ENCODE data around the gene ALCAM.

ALCAM gene

DNA sequence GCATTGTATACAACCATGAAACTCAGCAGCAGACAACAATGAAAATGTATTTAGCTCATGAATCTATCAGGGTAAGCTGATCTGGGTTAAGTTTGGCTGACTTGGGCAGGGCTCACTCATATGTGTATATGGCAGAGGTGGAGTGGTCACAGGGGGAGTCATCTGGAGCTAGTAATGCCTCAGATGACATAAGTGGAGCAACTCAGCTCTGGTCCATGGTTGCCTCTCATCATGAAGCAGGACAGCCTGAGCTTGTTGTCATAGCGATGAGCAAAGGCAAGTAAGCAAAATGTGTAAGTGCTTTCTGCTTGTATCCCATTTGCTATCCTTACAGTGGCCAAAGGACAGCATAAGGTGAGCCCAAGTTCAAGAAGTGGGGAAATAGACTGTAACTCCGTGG, 64.5 kb downstream of the ALCAM start:
- DNase-seq, result no peak

DNA sequence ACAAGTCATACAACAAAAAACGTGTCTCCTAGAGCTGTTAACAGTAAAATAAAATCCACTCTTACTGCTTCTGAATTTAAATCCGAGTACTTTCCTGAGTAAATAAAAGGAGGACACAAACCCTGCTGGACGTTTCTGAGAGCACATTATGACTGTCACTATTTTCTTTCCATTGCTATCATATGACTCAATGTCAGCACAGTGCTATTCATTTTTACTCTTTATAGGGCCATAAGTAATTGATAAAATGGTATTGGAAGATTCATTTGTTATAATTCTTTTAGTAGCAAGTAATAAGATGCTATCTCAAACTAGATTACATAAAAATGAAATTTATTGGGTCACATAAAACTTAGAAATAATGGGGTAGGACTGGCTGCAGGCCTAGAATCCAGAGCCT, 68.6 kb downstream of the ALCAM start:
- DNase-seq, result no peak

DNA sequence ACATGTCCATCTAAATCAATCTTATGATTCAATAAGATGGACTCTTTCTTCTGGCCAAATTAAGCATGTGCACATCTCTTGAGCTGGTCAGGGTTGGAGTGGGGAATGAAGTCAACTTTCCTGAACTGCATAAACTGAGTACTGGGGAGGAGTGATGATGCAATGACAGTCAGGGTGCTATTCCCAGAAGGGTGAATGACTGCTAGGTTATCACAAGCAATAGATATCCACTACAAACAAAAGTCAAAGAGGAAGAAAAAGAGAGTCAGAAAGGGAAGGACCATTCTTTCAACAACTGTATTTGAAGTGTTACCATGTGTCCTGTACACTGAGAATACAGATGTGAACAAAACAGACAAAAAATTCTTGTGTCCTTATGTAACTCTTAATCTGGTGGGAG, 70.0 kb downstream of the ALCAM start:
- no peak for DNase-seq

DNA sequence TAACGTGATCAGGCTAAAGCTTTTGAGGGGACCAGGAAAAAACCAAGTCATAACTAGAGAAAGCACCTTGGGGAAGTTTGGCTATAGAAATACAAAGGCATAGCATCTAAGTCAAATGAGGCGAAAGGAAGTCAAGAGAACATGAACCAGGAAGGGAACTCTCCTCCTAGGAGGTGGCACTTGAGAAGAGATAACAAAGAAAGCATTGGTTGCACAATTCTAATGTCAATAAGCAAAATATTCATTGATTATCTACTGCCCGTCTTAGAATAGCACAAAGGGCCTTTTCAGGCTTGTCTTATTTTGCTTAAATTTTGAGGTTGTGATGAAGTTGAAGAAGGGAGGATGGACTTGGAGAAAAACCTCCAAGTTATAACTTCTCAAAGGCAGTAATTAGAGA, 73.4 kb downstream of the ALCAM start:
- DNase-seq, result no peak

DNA sequence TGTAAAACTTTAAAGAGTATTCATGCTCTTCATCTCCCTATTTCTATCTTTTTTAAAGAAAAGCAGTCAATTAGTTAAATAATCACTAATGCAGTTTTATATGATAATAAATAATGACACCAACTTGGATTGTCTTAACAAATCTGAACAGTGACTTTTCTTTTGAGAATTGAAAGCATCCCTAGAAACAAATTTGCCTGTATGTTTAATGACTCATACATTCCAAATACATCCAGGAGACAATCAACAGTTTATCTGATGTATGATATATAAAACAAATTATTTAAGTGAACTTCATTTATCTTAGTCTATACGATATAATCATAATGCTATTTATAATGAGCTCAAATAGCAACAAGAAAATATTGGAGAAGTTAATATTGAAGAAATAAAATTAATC, 78.0 kb downstream of the ALCAM start:
- no peak for DNase-seq

DNA sequence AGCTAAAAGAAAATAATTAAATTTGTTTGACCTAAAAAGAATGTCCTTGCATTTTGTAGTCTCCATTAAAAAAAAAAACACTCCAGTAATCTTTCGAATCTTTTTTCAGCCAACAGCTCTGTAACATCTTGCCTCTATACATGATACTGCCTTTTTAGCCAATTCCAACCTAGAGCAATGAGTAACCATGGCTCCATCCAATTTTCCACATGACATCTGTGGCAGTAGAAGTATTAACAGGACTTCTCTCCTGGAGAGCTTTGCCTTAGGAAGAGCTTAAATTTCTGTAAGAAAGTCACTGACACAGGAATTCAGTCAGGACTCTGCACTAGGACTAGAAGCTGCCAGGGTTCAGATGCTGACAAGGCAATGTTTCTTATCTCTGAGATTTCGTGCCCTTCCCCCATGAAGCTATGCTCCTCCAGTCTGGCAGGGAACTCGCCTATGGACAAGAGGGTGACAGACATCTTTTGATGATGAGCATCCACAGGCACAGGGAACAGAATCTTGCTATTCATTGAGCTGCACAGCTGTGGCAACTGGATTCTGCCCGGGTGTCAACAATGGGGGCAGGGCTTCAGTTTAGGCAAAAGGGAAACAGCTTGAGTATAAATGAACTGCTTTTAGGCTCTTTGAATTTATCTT, 81.8 kb downstream of the ALCAM start:
- no peak for DNase-seq

DNA sequence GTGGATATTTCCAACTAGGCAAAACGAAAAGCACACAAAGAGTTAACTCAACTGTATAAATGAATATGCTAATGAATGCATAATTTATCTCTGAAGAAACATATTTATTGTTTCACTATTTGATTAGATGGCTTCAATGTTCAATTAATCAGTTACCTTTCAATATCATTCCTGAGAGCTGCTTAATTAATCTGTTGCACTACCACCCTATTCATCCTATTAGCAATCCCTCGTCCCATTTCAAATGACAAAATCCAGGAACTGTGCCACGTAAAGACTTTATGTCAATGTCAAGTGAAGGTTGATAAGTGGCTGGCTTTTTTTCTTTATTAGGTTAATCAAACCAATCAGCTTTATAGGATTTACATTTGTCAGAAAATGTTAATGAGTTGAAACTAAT, 82.7 kb downstream of the ALCAM start:
- DNase-seq, result no peak

DNA sequence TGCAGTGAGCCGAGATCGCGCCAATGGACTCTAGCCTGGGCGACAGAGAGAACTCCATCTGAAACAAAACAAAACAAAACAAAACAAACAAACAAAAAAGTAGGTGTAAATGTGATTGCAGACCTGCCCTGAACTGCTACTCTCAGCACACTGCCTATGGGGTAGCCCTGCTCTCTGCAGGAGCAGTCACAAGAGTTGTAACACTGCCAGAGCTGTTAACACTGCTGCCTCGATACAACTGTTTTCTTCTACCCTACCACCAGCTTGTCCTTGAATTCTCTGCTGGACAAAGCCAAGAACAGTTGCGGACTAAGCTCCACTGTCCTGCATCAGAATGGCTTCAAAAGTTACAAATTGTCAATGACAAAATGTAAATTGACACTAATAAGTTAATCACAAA, 89.3 kb downstream of the ALCAM start:
- DNase-seq, result no peak

DNA sequence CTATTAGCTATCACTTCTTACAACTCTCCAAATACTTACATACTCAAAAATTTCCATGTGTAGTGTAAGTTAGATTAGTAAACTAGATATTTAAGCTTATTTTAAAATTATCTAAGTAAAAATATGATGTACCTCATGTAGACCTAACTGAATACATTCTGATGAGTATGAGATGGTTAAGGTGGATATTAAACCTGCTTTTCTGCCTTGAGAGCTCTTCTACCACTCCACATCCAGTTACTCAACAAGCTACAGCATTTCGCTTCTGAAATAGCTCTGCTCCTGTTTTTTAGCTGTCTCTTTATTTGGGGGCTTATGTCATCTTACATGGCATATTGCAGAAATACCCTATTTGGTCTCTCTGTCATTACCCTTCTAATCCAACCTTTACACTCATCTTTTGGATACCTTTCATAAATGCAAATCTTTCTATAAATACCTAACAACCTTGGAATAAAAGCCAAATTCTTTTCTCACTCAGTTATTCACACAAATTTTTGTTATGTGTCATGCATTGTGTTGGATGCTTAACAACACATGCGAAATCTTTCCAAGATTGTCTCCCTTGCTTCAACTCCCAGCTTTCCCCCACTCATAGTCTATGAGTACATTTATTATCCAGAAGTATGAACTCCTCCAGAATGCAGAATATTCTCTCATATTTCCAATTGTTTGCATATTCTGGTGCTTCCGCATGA, 92.0 kb downstream of the ALCAM start:
- no peak for DNase-seq

DNA sequence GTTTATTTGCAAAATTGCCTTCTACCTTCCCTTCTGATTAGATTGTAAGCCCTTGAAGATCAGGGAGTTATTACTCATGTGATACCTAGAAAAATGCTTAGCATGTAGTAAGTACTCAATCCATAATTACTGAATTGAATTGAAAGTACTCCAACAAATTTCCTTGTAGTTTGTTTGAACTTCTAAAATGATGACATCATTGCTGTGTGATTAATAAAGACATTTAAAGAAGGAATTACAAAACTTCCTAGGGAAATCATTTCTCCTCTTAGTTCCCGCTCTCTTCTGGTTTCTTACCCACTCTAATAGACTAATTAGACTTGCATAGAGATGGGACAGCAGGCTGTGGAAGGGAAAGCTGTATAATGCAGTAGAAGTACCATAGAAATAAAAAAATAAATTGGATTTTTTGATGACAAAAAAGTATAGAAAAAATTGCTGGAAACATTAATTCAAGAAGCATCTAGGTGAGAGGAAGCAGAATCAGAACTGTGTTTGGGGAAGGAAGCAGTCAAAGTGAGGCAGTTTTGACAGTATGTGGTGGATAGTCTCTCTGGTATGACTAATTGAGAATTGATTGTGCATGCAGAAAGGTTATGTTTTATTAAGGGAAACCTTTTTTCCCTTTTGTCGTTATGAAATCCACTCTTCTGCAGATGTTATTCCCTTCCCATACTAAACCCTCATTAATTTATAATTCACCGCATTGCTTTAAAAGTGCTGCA, 93.0 kb downstream of the ALCAM start:
- DNase-seq, result no peak

DNA sequence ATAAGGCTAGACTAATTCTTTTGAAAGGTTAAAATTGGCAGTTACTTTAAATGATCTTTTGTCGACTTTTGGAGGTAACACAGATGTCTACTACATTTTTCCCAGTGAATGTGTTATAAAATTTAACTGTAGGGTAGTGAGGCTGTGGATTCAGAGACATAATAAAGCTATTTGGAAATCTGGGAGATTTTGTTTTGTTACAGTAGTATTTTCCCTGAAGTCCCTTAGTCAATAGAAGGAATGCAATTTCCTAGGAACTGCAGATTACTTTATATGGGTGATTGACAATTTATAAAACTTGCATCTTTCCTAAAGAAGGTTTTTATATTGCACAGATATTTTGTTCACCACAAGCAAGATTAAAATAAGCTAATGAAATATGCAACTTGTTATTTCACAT, 96.9 kb downstream of the ALCAM start:
- DNase-seq, result no peak

DNA sequence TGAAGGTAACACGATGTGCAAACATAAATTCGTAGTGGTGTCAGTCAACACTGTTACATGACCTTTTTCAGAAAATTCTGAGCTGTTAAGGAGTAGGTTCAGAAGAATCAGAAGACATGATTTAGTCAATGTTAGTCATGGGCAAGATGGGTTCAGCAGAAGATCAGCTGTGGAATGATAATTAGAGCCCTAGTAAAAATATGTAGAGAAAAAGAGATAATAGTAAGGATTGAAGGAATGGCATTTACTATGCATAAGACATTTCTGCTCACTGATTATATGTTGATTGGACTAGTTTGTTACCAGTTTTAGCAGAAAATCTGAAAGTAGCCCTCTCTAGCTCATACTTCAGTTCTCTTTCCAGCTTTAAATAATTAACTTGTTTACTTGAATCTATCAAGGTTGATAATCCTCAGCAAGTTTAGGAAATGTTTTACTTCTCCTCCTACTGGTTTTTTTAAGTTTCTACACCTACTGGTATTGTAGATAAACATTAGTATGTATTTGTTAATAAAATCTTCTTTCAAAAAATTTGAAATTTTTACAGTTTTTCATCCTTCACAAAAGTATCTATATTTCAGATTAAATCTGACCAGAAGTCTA, 98.6 kb downstream of the ALCAM start:
- DNase-seq, result no peak

DNA sequence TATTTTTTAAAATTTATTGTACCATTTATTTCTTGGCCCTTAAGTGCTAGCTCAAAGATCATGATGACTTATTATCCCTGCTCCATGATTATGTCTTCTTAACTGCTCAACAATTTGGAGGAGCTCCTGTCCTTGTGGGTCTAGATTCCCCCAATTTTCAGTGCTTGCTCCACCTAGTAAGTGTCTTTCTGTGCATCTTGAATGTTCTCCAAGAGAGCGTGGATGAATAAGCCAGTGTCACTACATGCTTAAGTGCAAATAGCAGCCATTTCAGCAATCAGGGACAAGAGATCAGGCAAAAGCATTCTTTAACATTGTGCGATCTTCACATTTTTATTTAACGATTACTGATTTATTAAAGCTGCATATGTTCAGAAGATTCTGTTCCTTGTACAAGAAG, 99.4 kb downstream of the ALCAM start:
- no peak for DNase-seq

DNA sequence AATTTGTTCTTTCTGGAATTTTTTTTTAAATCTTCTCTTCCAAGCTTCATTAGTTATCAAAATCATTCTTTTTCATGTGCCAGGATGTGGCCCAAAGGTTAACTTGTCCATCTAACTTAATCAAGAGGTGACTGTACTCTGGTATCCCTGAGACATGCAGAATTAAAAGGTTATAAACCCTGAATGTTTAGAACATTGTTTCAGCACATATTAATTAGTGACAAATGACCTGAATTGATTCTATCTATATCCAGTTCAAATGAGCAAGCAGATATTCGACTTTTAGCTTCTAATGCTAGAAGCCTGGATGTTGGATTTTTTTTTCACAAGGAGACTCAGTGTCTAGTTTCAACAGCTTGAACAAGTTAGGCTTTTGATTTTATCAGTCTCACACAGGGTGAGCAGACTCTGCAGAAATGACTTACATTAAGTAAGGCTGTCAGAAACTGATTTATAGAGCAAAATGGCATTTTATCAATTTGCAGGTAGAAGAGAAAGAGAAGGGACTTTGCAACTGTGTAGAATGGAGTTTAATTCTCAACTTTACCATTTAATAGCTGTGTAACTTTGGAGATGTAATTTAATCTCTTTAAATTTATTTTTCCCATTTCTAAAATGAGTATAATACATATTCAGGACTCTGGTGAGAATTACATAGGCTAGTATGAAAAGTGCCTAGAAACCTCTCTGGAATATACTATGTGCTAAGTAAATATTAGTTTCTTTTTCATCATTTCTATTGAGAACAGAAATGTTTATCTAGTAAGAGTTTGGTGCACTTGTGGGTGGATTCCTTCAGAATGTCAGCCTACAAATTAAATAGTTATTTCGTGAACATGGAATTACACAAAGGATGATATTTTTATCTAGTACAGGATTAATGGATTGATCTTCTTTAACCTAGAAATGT, 100.0 kb downstream of the ALCAM start:
- DNase-seq, result no peak

DNA sequence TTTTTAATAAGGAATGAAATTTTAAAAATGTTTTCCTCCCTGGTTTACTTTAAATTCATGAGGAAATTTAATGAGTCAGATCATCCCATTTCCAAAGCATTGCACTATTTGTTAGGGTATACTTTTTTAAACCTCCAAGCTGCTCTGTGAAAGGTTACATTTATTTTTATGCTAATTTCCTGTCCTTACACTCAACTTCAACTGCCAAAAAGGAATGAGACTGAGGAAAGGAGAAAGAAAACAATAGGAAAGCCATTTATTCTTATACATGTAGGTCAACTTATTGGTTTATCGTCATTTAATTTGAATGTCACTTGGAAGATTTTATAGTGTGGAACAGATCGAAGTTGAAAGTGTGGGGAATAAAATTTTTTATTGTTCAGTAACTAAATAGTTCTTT, 104.1 kb downstream of the ALCAM start:
- DNase-seq, result no peak

DNA sequence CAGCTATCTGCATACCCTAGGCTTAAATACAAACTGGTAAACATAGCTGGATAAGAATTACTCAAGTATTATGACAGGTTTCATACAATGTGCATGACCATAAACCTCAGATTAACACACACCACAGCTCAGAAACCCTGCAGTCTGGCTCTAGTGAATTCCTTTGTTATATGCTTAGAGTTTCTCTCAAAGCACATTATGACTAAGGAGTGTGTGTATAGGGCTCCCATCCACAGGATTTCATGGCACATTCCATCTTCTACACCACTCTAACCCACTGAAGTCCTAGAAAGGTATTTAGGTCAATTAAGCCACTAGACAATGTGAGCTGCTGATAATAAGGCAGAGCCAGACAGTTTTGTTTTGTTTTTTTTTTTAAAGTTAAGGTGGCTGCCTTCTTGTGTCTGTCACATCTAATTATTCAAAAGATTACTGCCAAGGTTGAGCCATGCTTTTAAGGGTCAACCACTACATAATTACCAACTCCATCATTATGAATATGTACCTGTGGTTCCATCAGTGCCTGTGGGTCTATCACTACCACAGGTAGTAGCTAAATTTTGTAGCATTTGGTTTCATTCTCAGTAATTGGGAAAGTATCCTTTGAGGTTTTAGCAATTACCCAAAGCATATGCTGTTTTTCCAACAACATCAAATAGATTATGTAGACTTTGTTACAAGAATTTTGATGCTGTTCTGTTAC, 107.0 kb downstream of the ALCAM start:
- DNase-seq, result no peak

DNA sequence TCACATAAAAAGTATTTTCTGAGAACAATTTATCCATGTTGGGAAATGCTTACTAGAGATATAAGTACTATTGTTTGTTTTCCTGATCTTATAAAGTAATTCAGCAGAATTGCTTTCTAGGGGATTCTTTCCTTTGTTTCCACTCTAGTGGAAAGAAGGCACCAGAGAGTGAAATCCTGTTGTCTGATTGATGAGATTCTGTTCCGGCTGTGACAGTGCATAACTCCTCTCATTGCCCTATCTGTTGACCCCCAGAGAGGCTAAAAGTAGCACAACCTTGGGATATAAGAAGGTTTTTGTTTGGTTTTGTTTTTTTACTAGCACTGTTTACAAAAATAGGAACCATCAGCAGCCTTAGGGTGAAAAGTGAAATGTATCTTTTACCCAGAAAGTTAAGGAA, 114.1 kb downstream of the ALCAM start:
- DNase-seq, result no peak

DNA sequence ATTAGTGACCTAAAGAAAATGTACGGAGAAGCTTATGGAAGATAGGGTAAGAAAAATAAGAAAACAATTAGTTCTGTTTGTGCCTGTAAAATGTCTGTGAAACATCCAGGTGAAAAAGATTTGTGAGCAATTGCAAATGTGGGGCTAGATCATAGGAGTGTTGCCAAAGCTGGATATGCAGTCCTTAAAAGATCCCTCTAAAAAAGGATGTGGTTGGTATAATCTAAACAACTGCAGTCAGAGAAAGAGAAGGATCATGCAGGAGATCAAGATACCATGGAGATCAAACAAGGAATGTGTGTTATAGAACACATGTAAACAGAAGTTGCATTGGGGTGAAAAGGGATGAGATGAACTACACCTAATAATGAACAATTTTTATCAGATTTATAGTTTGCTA, 116.8 kb downstream of the ALCAM start:
- DNase-seq, result no peak

DNA sequence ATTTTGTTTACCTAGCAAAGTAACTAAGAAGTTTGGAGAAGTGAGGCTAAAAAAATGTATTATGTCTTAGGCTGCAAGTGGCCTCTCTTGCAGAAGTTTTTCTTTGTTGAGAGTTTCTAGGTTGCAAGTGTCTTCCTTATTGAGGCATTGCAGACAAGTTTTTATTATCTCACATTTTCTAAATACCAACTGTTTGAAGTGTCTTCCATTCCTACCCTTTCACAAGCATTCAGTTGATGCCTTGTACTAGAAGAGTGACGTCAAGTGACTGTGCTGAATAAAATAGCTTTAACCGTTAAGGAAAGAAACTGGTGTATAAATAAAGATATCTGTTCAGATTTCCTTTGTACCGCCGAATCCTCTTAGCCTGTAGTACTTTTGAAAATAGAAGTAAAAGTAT, 123.3 kb downstream of the ALCAM start:
- no peak for DNase-seq

DNA sequence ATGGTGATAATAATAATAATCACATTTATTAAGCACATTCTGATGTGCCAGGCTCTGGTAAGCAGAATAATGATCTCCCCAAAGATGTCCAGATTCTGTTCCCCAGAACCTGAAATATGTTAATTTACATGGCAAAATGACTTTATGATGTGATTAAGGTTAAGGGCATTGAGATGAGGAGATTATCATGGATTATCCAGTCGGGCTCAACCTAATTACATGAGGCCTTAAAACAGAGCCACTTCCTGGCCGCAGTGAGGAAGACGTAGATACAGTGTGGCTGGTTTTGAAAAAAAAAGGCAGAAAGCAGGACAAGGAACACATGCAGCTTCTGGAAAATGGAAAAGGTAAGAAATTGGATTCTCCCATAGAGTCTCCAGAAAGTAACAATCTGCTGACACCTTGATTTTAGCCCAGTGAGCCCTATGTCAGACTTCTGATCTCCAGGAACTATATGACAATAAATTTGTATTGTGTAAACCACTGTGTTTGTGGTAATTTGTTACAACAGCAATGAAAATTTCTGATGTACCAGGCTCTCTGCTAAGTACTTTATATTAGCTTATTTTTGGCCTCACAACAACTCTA, 126.7 kb downstream of the ALCAM start:
- DNase-seq, result no peak

DNA sequence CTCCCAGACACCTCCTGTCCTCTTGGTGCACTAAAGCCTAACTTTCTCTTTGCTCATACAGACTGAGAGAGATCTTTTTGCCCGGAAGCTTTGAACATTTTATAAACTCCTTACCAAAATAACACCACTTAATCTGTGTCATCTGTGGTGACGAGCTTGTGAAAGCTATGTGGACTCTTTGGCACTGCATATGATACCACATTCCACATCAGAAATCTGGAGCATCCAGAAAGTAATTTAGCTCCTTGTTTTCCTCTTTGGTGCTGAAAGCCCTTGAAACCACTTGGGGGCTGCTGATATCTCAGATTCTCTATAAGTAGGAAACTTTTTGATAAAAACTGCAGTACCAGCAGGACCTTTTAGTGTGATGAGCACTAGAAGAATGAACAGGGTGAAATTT, 128.3 kb downstream of the ALCAM start:
- DNase-seq, result no peak

DNA sequence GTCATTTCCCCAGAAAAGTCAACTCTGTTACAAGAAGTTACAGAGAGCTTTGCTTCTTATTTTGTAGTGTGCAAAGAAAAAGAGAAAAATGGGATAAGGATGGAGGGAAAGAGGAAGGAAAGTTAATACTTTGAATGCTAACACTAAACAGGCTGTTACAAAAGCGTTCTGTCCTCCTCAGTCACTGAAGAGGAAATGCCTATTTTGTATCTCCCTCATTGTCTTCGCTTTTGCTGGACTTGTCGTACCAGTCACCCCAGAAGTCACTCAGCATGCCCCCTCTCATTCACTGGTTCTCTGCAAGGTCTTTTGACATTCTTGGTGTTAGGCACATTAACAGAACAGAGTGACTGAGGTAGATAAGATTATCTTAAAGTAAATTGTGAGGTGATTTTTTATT, 129.6 kb downstream of the ALCAM start:
- DNase-seq, result no peak

Measured in cortex of kidney (tissue), 1 donor.